HepG2 (cell line): ENCODE results near the gene PIAS1. TPM values are rescaled to one million over a fixed set of nuclear protein-coding genes. Genes with fewer than 3 reads are reported as not detected.
A peak's percentile ranks its signal among the peaks of the same experiment; 100 is the strongest.

Source experiments
- CENPX ChIP-seq: sonication (generic); formaldehyde crosslinking; IDR thresholded peaks from 2 replicates; pipeline ENCODE4 v1.9.0; 2021; ENCODE audit warnings: mild to moderate bottlenecking, missing genetic modification reagents, moderate library complexity
- HBP1 ChIP-seq: IDR thresholded peaks from 2 replicates; pipeline ENCODE4 v1.6.1; 2016; ENCODE audit warnings: low read depth, control low read depth
- ISL2 ChIP-seq: sonication (generic); formaldehyde crosslinking; IDR thresholded peaks from 2 replicates; pipeline ENCODE4 v1.5.0; 2020; ENCODE audit warnings: missing genetic modification reagents
- KDM1A ChIP-seq: IDR thresholded peaks from 2 replicates; pipeline ENCODE4 v1.6.1; 2016; ENCODE audit warnings: missing compliant biosample characterization
- NFIB ChIP-seq: sonication (generic); formaldehyde crosslinking; IDR thresholded peaks from 2 replicates; pipeline ENCODE4 v1.9.0; 2021; ENCODE audit warnings: missing genetic modification reagents, mild to moderate bottlenecking, borderline replicate concordance
- SMAD9 ChIP-seq: sonication (generic); formaldehyde crosslinking; IDR thresholded peaks from 2 replicates; pipeline ENCODE4 v1.5.1; 2020; ENCODE audit warnings: mild to moderate bottlenecking, missing genetic modification reagents
- SMC3 ChIP-seq: IDR thresholded peaks from 2 replicates; pipeline ENCODE4 v1.6.1; 2011; ENCODE audit warnings: low read length, improper control_type of control experiment
- TBX2 ChIP-seq: sonication (generic); formaldehyde crosslinking; IDR thresholded peaks from 2 replicates; pipeline ENCODE4 v1.5.0; 2020; ENCODE audit warnings: missing genetic modification reagents, mild to moderate bottlenecking, borderline replicate concordance
- TP53 ChIP-seq: sonication (generic); formaldehyde crosslinking; conservative IDR thresholded peaks from 2 replicates; pipeline ENCODE4 v1.4.0; 2020; ENCODE audit warnings: missing genetic modification reagents
- ZNF205 ChIP-seq: IDR thresholded peaks from 2 replicates; pipeline ENCODE4 v1.6.1; 2018; ENCODE audit warnings: missing biosample characterization, missing genetic modification reagents
- ZNF280B ChIP-seq: sonication (generic); formaldehyde crosslinking; IDR thresholded peaks from 2 replicates; pipeline ENCODE4 v1.5.0; 2020; ENCODE audit warnings: missing genetic modification reagents, mild to moderate bottlenecking, borderline replicate concordance
- ZNF292 ChIP-seq: sonication (generic); formaldehyde crosslinking; IDR thresholded peaks from 2 replicates; pipeline ENCODE4 v1.8.1; 2022; ENCODE audit warnings: mild to moderate bottlenecking, low read depth, missing genetic modification reagents, borderline replicate concordance
- ZNF329 ChIP-seq: sonication (generic); formaldehyde crosslinking; IDR thresholded peaks from 2 replicates; pipeline ENCODE4 v1.9.0; 2021; ENCODE audit warnings: low read depth, mild to moderate bottlenecking, missing genetic modification reagents
- ZNF33B ChIP-seq: sonication (generic); formaldehyde crosslinking; IDR thresholded peaks from 2 replicates; pipeline ENCODE4 v1.5.1; 2020; ENCODE audit warnings: mild to moderate bottlenecking, missing genetic modification reagents
- ZNF343 ChIP-seq: sonication (generic); formaldehyde crosslinking; IDR thresholded peaks from 2 replicates; pipeline ENCODE4 v1.4.0; 2020; ENCODE audit warnings: mild to moderate bottlenecking, missing genetic modification reagents
- ZNF746 ChIP-seq: sonication (generic); formaldehyde crosslinking; IDR thresholded peaks from 2 replicates; pipeline ENCODE4 v1.8.0; 2022; ENCODE audit warnings: mild to moderate bottlenecking, missing genetic modification reagents
- ZNF839 ChIP-seq: sonication (generic); formaldehyde crosslinking; IDR thresholded peaks from 2 replicates; pipeline ENCODE4 v1.4.0; 2020; ENCODE audit warnings: missing genetic modification reagents, mild to moderate bottlenecking, borderline replicate concordance
- polyA plus RNA-seq, 8 experiments: library from polyadenylated mRNA; depleted of rRNA in 3 of 8; stranded (reverse) in 7 of 8; unstranded in 1 of 8; fragments of >200 nt; fragmentation: Illumina TruSeq in 4 of 8; extraction: Trizol in 4 of 8; gene quantifications; 2 replicates each; pipeline versions ENCODE4 v1.2.1 to v1.2.3, GENCODE V29; 2011 to 2016; ENCODE audit warnings: low read depth in 4 of 8, missing spikeins in 1 of 8, mixed read lengths in 1 of 8; ENCODE audit not compliant: insufficient read depth in 1 of 8
- total RNA-seq, 5 experiments: library from RNA; depleted of rRNA; stranded (reverse); fragments of >200 nt; fragmentation: Illumina TruSeq; extraction: Trizol; gene quantifications; 2 replicates each; pipeline ENCODE4 v1.2.3, GENCODE V29; 2016; ENCODE audit warnings: low read depth in 1 of 5
- TF ChIP-seq, protein P1 (sequence below): sonication (generic); formaldehyde crosslinking; conservative IDR thresholded peaks from 2 replicates; pipeline ENCODE4 v1.4.0; 2020; ENCODE audit warnings: mild to moderate bottlenecking, missing genetic modification reagents, moderate library complexity
- TF ChIP-seq, protein P2 (sequence below): IDR thresholded peaks from 2 replicates; pipeline ENCODE4 v1.6.1; 2016
- TF ChIP-seq, protein P3 (sequence below): sonication (generic); formaldehyde crosslinking; IDR thresholded peaks from 2 replicates; pipeline ENCODE4 v1.4.0; 2020; ENCODE audit warnings: missing genetic modification reagents
- TF ChIP-seq, protein P4 (sequence below): sonication (generic); formaldehyde crosslinking; IDR thresholded peaks from 2 replicates; pipeline ENCODE4 v1.8.1; 2023; ENCODE audit warnings: missing genetic modification reagents, mild to moderate bottlenecking, borderline replicate concordance

The PIAS1 gene
- total and polyA plus RNA-seq, 2 of the 13 experiments (the other 11 are each of a cell fraction or from before 2014, with no cell fraction given) = 20.7 to 33.7 TPM

DNA sequence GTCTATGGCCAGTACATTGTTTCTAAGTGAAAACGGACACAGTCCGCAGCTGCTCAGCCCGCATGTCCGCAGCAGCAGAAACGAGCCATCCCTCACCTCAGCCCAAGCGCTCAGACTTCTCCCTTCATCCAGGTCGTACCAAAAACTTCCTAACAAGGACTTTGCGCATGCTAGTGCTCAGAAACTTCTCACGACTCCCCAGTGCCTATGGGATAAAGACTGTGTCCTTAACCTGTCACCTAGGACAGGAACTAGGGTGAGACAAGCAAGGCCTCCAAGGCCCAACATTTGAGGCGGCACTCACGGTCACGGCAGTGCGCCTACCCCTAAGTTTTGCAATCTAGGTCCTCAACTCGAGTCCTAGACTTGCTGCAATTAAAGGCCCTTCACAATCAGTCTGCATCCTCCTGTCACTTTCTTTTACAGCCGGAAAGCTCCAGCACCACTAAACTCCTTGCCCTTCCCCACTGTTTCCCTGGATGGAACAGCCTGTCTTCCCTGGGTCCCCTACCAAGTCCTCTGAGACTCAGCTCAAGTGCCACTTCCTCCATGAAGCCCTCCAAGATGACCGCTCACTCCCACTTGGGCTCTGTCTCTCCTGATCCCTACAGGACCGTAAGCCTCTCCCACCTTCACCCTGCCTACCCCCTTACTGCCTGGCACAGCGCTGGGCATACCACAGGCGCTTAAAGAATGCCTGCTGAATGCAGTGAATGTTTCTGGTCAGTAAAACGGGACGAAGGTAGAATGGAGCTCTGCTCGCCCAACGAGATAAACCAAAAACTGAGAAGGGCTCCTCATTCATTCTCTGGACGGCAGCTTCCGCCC lies 174.2 kb downstream of the PIAS1 start (continued):
- TF ChIP-seq HBP1 = no peak
- TF ChIP-seq SMC3 = no peak
- TF ChIP-seq ZNF839 (CRISPR knock-in tag) = no peak
- no peak for TF ChIP-seq NFIB (CRISPR knock-in tag)
- no peak for TF ChIP-seq TP53
- TF ChIP-seq, protein P1, sequence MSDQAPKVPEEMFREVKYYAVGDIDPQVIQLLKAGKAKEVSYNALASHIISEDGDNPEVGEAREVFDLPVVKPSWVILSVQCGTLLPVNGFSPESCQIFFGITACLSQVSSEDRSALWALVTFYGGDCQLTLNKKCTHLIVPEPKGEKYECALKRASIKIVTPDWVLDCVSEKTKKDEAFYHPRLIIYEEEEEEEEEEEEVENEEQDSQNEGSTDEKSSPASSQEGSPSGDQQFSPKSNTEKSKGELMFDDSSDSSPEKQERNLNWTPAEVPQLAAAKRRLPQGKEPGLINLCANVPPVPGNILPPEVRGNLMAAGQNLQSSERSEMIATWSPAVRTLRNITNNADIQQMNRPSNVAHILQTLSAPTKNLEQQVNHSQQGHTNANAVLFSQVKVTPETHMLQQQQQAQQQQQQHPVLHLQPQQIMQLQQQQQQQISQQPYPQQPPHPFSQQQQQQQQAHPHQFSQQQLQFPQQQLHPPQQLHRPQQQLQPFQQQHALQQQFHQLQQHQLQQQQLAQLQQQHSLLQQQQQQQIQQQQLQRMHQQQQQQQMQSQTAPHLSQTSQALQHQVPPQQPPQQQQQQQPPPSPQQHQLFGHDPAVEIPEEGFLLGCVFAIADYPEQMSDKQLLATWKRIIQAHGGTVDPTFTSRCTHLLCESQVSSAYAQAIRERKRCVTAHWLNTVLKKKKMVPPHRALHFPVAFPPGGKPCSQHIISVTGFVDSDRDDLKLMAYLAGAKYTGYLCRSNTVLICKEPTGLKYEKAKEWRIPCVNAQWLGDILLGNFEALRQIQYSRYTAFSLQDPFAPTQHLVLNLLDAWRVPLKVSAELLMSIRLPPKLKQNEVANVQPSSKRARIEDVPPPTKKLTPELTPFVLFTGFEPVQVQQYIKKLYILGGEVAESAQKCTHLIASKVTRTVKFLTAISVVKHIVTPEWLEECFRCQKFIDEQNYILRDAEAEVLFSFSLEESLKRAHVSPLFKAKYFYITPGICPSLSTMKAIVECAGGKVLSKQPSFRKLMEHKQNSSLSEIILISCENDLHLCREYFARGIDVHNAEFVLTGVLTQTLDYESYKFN (CRISPR knock-in tag) = no peak
- peak; percentile 26 for TF ChIP-seq ZNF343 (CRISPR knock-in tag)
- peak; percentile 49 for TF ChIP-seq ZNF280B (CRISPR knock-in tag)
- 0 out of 2 replicates have a peak, but pooled peaks have one; percentile 17 for TF ChIP-seq ZNF329
- TF ChIP-seq, protein P2, sequence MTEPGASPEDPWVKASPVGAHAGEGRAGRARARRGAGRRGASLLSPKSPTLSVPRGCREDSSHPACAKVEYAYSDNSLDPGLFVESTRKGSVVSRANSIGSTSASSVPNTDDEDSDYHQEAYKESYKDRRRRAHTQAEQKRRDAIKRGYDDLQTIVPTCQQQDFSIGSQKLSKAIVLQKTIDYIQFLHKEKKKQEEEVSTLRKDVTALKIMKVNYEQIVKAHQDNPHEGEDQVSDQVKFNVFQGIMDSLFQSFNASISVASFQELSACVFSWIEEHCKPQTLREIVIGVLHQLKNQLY (CRISPR knock-in tag) = no peak
- TF ChIP-seq ZNF292 = peak; percentile 33; the same call in 1 of the 2 replicates
- TF ChIP-seq, protein P3, sequence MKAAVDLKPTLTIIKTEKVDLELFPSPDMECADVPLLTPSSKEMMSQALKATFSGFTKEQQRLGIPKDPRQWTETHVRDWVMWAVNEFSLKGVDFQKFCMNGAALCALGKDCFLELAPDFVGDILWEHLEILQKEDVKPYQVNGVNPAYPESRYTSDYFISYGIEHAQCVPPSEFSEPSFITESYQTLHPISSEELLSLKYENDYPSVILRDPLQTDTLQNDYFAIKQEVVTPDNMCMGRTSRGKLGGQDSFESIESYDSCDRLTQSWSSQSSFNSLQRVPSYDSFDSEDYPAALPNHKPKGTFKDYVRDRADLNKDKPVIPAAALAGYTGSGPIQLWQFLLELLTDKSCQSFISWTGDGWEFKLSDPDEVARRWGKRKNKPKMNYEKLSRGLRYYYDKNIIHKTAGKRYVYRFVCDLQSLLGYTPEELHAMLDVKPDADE (CRISPR knock-in tag) = no peak
- TF ChIP-seq CENPX (CRISPR knock-in tag) = no peak
- TF ChIP-seq ZNF33B (CRISPR knock-in tag) = 0 out of 2 replicates have a peak, but pooled peaks have one; percentile 26
- peak; percentile 73; the same call in 1 of the 2 replicates for TF ChIP-seq KDM1A
- 0 out of 2 replicates have a peak, but pooled peaks have one; percentile 19 for TF ChIP-seq ZNF746 (CRISPR knock-in tag)
- TF ChIP-seq, protein P4, sequence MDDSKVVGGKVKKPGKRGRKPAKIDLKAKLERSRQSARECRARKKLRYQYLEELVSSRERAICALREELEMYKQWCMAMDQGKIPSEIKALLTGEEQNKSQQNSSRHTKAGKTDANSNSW (CRISPR knock-in tag) = no peak; the same call in 1 of the 2 replicates
- no peak for TF ChIP-seq SMAD9 (CRISPR knock-in tag)
- TF ChIP-seq TBX2 (CRISPR knock-in tag) = 0 out of 2 replicates have a peak, but pooled peaks have one; percentile 5
- TF ChIP-seq ZNF205 (CRISPR knock-in tag) = 0 out of 2 replicates have a peak, but pooled peaks have one; percentile 19
- TF ChIP-seq ISL2 = no peak
